Measurements from ENCODE around the gene UFL1.

Gene UFL1

GRCh38 chr6:96509281-96509680, 12.3 kb upstream of the UFL1 start:
- TF ChIP-seq CTCF (IDR thresholded peaks at IDR 0.05; ENCODE audit: control insufficient read depth, extremely low read depth, insufficient read depth), result no peak
- DNase-seq (ENCODE audit: low read depth), result no peak
- no peak overlapping the region for H3K4me3 ChIP-seq (ENCODE audit: low read depth, low read length)

- peak overlapping the region; percentile 79 for H3K4me3 ChIP-seq (ENCODE audit: low read depth, low read length)
- DNase-seq (ENCODE audit: low read depth), result no peak
Measured at GRCh38 chr6:96520171-96521115, 1.2 kb upstream of the UFL1 start.

GRCh38 chr6:96521306-96521643, 331 bp upstream of the UFL1 start:
- DNase-seq (ENCODE audit: low read depth), result no peak
- TF ChIP-seq CTCF (IDR thresholded peaks at IDR 0.05; ENCODE audit: control insufficient read depth, extremely low read depth, insufficient read depth), result no peak

More at GRCh38 chr6:96520171-96521115, 1.2 kb upstream of the UFL1 start:
- no peak for TF ChIP-seq CTCF (IDR thresholded peaks at IDR 0.05; ENCODE audit: control insufficient read depth, extremely low read depth, insufficient read depth)

GRCh38 chr6:96522465-96523009, 931 bp downstream of the UFL1 start:
- no peak for DNase-seq (ENCODE audit: low read depth)
- peak overlapping the region; percentile 79 for H3K4me3 ChIP-seq (ENCODE audit: low read depth, low read length)
- no peak for TF ChIP-seq CTCF (IDR thresholded peaks at IDR 0.05; ENCODE audit: control insufficient read depth, extremely low read depth, insufficient read depth)

More at GRCh38 chr6:96521306-96521643, 331 bp upstream of the UFL1 start:
- H3K4me3 ChIP-seq (ENCODE audit: low read depth, low read length), result peak overlapping the region; percentile 79

- H3K4me3 ChIP-seq (ENCODE audit: low read depth, low read length), result no peak overlapping the region
- DNase-seq (ENCODE audit: low read depth), result no peak
Measured at GRCh38 chr6:96528193-96528592, 6.6 kb downstream of the UFL1 start.

GRCh38 chr6:96532399-96532798, 10.8 kb downstream of the UFL1 start:
- no peak for TF ChIP-seq CTCF (IDR thresholded peaks at IDR 0.05; ENCODE audit: control insufficient read depth, extremely low read depth, insufficient read depth)
- no peak for DNase-seq (ENCODE audit: low read depth)
- H3K4me3 ChIP-seq (ENCODE audit: low read depth, low read length), result no peak overlapping the region

More at GRCh38 chr6:96528193-96528592, 6.6 kb downstream of the UFL1 start:
- no peak for TF ChIP-seq CTCF (IDR thresholded peaks at IDR 0.05; ENCODE audit: control insufficient read depth, extremely low read depth, insufficient read depth)
